ENCODE data around the gene CROCC2.

The CROCC2 gene

GRCh38 chr2:240963065-240963867, 57.1 kb downstream of the CROCC2 start:
- 94 to 95% methylated on average over 32 to 33 of the region's 33 CpGs for WGBS, 2 experiments (ENCODE audit: insufficient coverage in 2 of 2)
- Histone ChIP-seq H3K4me3 (ENCODE audit: extremely low read depth, insufficient read depth, low read length, poor library complexity, severe bottlenecking) (no peak overlapping the region), H3K27ac (ENCODE audit: low read depth, low read length, severe bottlenecking) (peak overlapping the region; percentile 81)

GRCh38 chr2:240963868-240964703, 58.0 kb downstream of the CROCC2 start:
- Histone ChIP-seq H3K27ac (ENCODE audit: low read depth, low read length, severe bottlenecking) (no peak overlapping the region), H3K9me3 (ENCODE audit: control insufficient read depth, low read length) (no peaks in the 10 kb centered on the region), H3K4me1 (ENCODE audit: control insufficient read depth, insufficient read depth, low read length, poor library complexity, severe bottlenecking) (no peaks in the 10 kb centered on the region), H3K36me3 (ENCODE audit: control insufficient read depth, insufficient read depth, low read length) (no peaks in the 10 kb centered on the region), H3K4me3 (ENCODE audit: extremely low read depth, insufficient read depth, low read length, poor library complexity, severe bottlenecking) (no peak overlapping the region)
- 92 to 93% methylated on average over 19 to 20 of the region's 20 CpGs for WGBS, 2 experiments (ENCODE audit: insufficient coverage in 2 of 2)

More at GRCh38 chr2:240963065-240963867, 57.1 kb downstream of the CROCC2 start:
- Histone ChIP-seq H3K9me3 (ENCODE audit: control insufficient read depth, low read length) (no peaks in the 10 kb centered on the region), H3K36me3 (ENCODE audit: control insufficient read depth, insufficient read depth, low read length) (no peaks in the 10 kb centered on the region), H3K4me1 (ENCODE audit: control insufficient read depth, insufficient read depth, low read length, poor library complexity, severe bottlenecking) (no peaks in the 10 kb centered on the region)

- Histone ChIP-seq H3K4me1 (ENCODE audit: control insufficient read depth, insufficient read depth, low read length, poor library complexity, severe bottlenecking) (no peaks in the 10 kb centered on the region), H3K36me3 (ENCODE audit: control insufficient read depth, insufficient read depth, low read length) (no peaks in the 10 kb centered on the region), H3K27ac (ENCODE audit: low read depth, low read length, severe bottlenecking) (no peak overlapping the region), H3K9me3 (ENCODE audit: control insufficient read depth, low read length) (no peaks in the 10 kb centered on the region), H3K4me3 (ENCODE audit: extremely low read depth, insufficient read depth, low read length, poor library complexity, severe bottlenecking) (no peak overlapping the region)
- 95 to 97% methylated on average over 9 to 13 of the region's 15 CpGs for WGBS, 2 experiments (ENCODE audit: insufficient coverage in 2 of 2)
Measured at GRCh38 chr2:240964704-240965295, 58.7 kb downstream of the CROCC2 start.

- Histone ChIP-seq H3K36me3 (ENCODE audit: control insufficient read depth, insufficient read depth, low read length) (no peaks in the 10 kb centered on the region), H3K27ac (ENCODE audit: low read depth, low read length, severe bottlenecking) (no peak overlapping the region), H3K4me1 (ENCODE audit: control insufficient read depth, insufficient read depth, low read length, poor library complexity, severe bottlenecking) (no peaks in the 10 kb centered on the region), H3K4me3 (ENCODE audit: extremely low read depth, insufficient read depth, low read length, poor library complexity, severe bottlenecking) (no peak overlapping the region), H3K9me3 (ENCODE audit: control insufficient read depth, low read length) (no peaks in the 10 kb centered on the region)
- WGBS, 2 experiments (ENCODE audit: insufficient coverage in 2 of 2) = 91 to 94% methylated on average over 18 to 20 of the region's 22 CpGs
Measured at GRCh38 chr2:240965296-240965904, 59.3 kb downstream of the CROCC2 start.

- no peaks in the 10 kb centered on the region for H3K9me3 ChIP-seq (ENCODE audit: control insufficient read depth, low read length)
- H3K27ac ChIP-seq (ENCODE audit: low read depth, low read length, severe bottlenecking) = no peak overlapping the region
- no peaks in the 10 kb centered on the region for H3K4me1 ChIP-seq (ENCODE audit: control insufficient read depth, insufficient read depth, low read length, poor library complexity, severe bottlenecking)
- H3K36me3 ChIP-seq (ENCODE audit: control insufficient read depth, insufficient read depth, low read length) = no peaks in the 10 kb centered on the region
- WGBS, 2 experiments (ENCODE audit: insufficient coverage in 2 of 2) = 94 to 96% methylated on average over 25 to 26 of the region's 28 CpGs
- H3K4me3 ChIP-seq (ENCODE audit: extremely low read depth, insufficient read depth, low read length, poor library complexity, severe bottlenecking) = no peak overlapping the region
Measured at GRCh38 chr2:240965905-240966456, 59.8 kb downstream of the CROCC2 start.

- Histone ChIP-seq H3K4me3 (ENCODE audit: extremely low read depth, insufficient read depth, low read length, poor library complexity, severe bottlenecking) (no peak overlapping the region), H3K27ac (ENCODE audit: low read depth, low read length, severe bottlenecking) (no peak overlapping the region), H3K9me3 (ENCODE audit: control insufficient read depth, low read length) (no peaks in the 10 kb centered on the region), H3K36me3 (ENCODE audit: control insufficient read depth, insufficient read depth, low read length) (no peaks in the 10 kb centered on the region), H3K4me1 (ENCODE audit: control insufficient read depth, insufficient read depth, low read length, poor library complexity, severe bottlenecking) (no peaks in the 10 kb centered on the region)
- 95 to 96% methylated on average over 8 to 10 of the region's 10 CpGs for WGBS, 2 experiments (ENCODE audit: insufficient coverage in 2 of 2)
Measured at GRCh38 chr2:240966457-240966905, 60.3 kb downstream of the CROCC2 start.

- no peak overlapping the region for H3K4me3 ChIP-seq (ENCODE audit: extremely low read depth, insufficient read depth, low read length, poor library complexity, severe bottlenecking)
- H3K4me1 ChIP-seq (ENCODE audit: control insufficient read depth, insufficient read depth, low read length, poor library complexity, severe bottlenecking) = no peaks in the 10 kb centered on the region
- WGBS, 2 experiments (ENCODE audit: insufficient coverage in 2 of 2) = 86% methylated on average over 25 to 27 of the region's 32 CpGs
- no peaks in the 10 kb centered on the region for H3K36me3 ChIP-seq (ENCODE audit: control insufficient read depth, insufficient read depth, low read length)
- no peaks in the 10 kb centered on the region for H3K9me3 ChIP-seq (ENCODE audit: control insufficient read depth, low read length)
- no peak overlapping the region for H3K27ac ChIP-seq (ENCODE audit: low read depth, low read length, severe bottlenecking)
Measured at GRCh38 chr2:240966906-240967680, 61.0 kb downstream of the CROCC2 start.

GRCh38 chr2:240967681-240968621, 61.8 kb downstream of the CROCC2 start:
- H3K4me3 ChIP-seq (ENCODE audit: extremely low read depth, insufficient read depth, low read length, poor library complexity, severe bottlenecking) = no peak overlapping the region
- 92 to 93% methylated on average over 24 to 29 of the region's 34 CpGs for WGBS, 2 experiments (ENCODE audit: insufficient coverage in 2 of 2)
- H3K36me3 ChIP-seq (ENCODE audit: control insufficient read depth, insufficient read depth, low read length) = no peaks in the 10 kb centered on the region
- no peaks in the 10 kb centered on the region for H3K9me3 ChIP-seq (ENCODE audit: control insufficient read depth, low read length)
- H3K4me1 ChIP-seq (ENCODE audit: control insufficient read depth, insufficient read depth, low read length, poor library complexity, severe bottlenecking) = no peaks in the 10 kb centered on the region
- H3K27ac ChIP-seq (ENCODE audit: low read depth, low read length, severe bottlenecking) = no peak overlapping the region

Data from mesodermal cell (in vitro differentiated cells).